Measurements from ENCODE around the gene COL3A1.

The COL3A1 gene

DNA sequence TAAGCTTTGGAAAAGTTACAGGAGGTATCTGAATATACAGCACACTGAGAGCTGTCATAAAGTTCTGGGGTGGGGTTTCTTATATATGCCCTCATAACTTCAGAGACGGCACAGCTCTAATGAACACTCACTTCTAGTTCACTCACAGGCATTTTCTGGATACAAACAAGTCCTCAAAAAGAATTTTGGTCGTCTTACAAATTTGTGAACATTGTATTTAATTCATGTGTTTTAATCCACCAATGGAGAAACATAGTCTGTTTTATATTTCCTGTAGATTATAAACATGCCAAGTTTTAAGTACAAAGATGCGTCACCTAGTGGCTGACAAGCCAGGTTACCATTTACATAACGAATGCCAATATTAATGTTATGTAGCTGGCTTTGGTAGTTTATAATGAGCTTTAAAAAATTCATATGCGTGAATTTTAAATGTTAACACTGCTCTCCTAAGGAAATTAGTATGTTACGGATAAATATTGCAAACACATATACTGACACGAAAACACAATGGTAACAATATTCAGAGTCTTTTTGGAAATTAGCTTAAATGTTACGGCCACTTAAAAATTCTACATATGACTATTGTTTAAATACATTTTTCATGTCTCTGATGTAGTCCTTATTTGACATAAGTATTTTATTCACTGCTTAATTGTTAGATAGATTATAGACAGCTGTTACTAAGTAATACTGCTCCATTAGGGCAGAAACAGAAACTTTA, 2.5 kb downstream of the COL3A1 start:
- DNase-seq, result no peak

DNA sequence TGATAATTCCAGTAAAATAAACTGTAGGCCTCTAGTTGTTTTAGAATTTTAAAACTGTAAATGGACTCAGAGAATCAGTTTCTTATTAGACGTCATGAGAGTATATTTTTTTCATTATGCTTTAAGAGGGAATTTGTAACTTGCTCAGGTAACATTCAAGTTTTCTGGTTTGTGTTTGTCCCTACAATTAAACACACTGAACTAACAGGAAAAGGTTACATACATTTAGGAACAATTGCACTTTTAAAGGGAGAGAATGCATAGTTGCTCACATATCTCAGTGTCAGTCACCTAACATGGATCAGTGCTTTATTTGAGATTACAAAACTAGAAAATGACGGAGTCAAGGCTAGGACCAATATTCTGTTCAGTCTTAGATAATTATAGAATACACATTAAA, 3.1 kb downstream of the COL3A1 start:
- DNase-seq, result no peak

DNA sequence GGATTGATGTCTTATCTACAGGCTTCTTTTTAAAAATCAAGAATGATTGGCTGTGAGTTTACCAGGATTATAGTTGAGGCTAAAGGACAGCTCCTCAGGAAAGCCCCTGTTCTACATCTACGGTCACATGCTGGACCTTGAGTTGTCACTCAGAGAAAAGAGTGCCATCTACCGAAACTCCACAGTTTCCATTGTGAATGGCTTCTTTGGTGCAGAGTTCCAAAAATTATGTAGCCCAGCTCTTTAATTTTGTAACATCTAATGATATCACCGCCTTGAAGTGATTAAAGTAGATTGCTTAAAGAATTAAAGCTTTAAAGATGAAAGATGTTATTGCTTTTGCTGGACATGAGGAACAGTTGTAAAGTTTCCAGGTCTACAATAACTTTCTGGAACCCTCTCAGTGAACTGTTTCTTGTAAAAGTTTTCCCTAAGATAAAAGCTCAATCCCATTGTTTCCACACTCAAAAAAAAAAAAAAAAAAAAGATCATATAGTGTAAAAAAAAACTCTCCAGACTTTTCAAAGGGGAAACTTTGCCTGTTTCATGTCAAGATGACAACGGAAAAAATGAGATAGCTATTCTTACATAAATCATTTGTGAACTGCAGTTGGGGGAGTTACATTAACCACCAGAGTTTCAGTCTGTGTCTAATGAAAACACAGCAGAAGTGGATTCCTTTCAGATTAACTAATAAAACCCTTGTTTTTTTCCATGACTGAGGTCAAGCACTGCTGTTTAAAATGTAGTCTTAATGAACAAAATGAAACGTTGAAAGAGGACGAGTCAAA, 4.3 kb downstream of the COL3A1 start:
- DNase-seq, result no peak

DNA sequence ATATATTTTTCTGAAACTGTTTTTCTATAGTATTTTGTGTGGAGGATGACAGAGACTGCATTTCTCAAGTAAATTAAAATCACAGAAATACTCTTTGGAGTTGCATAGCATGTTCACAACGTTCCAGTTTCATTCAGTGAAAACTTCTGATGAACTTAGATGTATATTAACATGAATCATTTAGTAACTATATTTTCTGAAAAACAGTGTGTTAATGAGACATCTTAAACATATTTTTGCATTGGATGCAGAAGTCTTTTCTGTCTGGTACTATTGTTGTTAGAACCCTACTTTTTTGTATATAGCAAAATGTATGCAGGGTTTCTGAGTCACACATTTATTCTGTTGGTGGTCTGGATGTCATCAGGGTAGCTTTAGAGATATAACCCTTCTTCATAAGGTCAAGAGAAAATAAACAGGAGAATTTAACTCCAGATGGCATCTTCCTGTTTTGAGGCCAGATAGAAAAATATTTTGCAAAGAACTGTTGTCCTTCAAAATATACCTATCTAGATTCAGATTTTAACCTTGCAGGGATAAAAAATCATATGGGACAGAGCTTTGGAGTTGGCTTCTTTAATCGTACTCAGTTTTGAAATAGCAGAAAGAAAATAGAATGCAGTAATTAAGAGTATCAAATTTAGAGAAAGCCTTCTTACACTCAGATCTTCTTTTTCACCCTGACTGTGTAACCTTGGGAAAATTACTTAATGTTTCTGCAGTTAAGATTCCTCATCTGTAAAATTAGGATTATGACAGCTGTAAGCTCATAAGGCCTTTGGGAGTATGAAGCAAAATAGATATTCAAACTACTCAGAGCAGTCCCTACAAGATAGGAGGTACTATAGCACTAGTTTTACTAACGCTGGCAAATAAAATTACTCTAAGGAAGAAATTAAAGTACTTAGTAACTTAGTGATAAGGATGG, 5.3 kb downstream of the COL3A1 start:
- no peak for DNase-seq

DNA sequence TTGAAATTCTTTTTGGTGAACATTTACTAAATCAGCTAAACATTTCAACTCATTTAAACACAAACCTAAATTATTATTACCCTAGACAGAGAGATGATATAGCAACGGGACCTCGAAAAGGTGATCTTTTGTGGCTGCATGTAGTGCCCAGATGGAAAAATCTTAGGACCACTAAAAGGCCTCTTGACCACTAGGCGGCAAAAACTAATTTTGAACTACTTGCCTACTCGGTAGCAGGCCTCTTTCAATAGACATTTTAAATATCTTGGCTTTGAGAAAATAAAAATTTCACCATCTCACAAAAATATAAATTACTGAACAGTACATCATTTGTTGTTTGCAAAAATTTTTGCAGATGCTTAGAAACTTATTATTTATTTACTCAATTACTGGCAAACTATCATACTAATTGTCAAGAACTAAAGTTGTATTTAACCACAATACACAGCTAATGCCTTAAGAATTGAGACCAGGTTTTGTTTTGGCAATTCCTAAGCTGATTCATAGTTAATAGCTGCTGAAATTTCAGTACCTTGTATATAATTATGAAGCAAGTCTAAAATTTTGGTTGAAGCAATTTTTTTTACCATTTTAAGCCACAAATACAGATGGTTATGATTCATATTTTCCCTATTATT, 9.4 kb downstream of the COL3A1 start:
- no peak for DNase-seq

DNA sequence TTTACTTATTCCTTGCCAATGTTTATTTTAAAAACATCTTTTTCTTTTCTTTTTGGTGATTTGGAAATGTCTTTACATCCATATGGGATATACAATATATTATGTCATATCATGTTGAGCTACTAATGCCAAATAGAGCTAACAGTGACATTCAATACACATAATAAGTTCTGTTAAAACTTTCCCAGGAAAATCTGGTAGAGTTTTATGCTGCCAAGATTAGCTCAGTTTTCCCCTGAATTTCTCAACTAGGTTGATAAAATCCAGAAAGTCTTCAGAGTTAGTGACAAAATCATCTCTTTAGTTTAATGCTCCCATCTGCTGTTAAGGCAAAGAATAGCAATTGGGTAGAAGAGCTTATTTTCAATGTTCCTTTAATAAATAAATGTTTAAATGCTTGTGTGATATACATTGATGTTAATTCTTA, 9.9 kb downstream of the COL3A1 start:
- no peak for DNase-seq

DNA sequence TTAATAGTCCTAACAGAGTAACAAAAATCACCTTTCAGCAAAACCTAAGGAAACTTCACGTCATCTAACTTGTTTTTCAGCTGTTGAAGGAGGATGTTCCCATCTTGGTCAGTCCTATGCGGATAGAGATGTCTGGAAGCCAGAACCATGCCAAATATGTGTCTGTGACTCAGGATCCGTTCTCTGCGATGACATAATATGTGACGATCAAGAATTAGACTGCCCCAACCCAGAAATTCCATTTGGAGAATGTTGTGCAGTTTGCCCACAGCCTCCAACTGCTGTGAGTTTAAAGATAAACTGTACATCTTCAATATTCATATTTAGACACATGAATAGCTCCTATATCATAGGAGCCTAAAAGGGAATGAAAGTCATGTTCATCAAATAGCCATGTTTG, 10.5 kb downstream of the COL3A1 start:
- DNase-seq, result no peak

DNA sequence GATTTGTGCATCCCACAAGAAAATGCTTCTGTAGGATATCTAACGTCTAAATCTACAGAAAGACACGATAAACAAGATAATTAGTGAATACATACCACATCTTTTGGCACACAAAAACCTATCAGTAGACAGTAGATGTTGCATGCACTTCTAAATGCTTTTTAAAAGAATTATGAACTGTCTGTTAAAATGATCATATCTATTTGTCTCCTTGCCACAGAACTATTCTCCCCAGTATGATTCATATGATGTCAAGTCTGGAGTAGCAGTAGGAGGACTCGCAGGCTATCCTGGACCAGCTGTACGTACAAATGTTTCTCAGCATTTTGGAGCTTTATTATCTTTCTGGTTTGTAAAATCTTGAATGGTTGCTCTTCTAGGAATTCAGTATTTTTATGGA, 12.7 kb downstream of the COL3A1 start:
- DNase-seq, result no peak

DNA sequence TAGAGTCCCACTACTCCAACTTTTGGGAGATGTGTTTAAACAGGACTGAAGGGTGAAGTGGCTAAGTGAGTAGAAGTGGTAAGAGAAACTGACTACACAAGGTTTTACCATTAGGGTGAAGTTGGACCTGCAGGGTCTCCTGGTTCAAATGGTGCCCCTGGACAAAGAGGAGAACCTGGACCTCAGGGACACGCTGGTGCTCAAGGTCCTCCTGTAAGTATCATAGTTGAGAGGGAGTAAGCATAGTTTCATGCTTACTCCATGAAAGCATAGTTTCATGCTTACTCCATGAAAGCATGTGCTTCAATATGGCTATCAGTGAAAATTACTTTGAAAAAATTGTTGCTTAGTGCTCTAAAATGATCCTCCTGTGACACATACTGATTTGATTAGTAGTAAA, 19.1 kb downstream of the COL3A1 start:
- no peak for DNase-seq

DNA sequence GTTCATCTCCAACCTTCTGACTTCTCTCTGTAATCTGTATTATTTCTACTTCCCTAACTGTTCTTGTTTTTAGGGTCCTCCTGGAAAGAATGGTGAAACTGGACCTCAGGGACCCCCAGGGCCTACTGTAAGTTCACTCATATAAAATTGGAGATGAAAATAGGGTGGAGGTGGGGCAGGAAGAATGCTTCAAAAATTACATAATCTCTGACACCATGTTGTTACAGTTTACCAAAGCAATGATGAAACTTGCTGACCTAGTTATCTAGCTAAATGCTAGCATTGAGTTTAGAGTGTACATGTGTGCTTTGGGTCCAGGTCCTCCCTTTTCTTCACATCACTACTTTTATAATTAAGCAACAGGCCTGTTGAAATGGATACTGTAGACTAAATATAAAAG, 23.1 kb downstream of the COL3A1 start:
- DNase-seq, result no peak

DNA sequence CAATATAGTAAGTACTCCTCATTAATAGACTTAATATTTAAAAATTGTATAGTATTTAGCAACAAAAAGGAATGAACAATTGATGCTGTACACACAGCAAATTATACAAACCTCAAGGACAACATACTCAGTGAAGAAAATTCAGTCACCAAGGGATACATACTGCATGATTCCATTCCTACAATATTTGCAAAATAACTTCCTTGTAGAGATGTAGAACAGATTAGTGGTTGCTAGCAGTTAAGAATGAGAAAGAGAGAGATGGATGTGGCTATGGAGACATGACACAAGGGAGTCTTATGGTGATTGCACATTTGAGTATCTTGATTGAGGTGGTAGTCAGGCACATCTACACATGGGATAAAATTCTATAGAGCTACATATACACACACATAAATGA, 26.0 kb downstream of the COL3A1 start:
- DNase-seq, result no peak

DNA sequence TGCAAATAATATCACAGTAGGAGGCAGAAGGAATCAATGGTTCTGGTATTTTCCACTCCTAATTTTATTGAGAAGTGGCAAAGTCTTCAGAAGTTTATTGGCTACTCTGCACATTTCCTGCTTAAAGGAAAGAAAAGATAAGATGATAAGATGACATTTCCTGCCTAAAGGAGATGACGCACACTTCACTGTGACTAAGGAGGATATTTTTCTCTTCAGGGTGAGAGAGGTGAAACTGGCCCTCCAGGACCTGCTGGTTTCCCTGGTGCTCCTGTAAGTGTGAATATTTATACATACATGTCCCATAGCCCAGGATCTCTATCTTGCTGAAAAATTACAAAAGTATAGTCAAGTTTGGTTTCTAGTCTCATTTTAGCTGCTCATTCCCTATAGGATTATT, 27.9 kb downstream of the COL3A1 start:
- no peak for DNase-seq

DNA sequence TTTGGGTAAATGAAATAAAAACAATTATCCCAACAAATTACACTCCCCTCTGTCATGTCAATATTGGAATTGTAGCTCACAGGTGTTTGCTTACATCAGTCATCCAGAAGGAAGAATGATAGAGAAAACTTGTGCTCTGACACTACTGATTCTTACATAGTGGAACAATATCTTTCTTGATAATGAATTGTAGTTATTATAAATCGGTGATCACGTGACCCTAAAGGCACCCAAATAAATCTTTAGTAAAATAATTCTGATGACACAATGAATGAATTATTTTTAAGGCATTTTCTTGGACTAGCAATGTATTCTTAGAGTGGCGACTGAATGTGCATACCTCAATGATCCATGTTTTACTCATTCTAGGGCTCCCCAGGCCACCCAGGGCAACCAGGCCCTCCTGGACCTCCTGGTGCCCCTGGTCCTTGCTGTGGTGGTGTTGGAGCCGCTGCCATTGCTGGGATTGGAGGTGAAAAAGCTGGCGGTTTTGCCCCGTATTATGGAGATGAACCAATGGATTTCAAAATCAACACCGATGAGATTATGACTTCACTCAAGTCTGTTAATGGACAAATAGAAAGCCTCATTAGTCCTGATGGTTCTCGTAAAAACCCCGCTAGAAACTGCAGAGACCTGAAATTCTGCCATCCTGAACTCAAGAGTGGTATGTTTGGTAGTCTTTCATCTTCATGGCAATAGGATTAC, 34.5 kb downstream of the COL3A1 start:
- no peak for DNase-seq

DNA sequence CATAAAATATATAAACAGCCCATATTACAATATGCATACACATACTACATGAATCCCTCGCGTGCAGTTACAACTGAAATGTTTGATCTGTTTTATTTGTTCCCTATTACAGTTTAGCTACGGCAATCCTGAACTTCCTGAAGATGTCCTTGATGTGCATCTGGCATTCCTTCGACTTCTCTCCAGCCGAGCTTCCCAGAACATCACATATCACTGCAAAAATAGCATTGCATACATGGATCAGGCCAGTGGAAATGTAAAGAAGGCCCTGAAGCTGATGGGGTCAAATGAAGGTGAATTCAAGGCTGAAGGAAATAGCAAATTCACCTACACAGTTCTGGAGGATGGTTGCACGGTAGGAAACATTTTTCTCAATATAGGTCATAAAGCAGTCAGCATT, 36.4 kb downstream of the COL3A1 start:
- DNase-seq, result no peak

DNA sequence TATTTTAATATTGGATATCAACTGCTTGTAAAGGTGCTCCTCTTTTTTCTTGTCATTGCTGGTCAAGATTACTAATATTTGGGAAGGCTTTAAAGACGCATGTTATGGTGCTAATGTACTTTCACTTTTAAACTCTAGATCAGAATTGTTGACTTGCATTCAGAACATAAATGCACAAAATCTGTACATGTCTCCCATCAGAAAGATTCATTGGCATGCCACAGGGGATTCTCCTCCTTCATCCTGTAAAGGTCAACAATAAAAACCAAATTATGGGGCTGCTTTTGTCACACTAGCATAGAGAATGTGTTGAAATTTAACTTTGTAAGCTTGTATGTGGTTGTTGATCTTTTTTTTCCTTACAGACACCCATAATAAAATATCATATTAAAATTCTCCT, 38.2 kb downstream of the COL3A1 start:
- no peak for DNase-seq

DNA sequence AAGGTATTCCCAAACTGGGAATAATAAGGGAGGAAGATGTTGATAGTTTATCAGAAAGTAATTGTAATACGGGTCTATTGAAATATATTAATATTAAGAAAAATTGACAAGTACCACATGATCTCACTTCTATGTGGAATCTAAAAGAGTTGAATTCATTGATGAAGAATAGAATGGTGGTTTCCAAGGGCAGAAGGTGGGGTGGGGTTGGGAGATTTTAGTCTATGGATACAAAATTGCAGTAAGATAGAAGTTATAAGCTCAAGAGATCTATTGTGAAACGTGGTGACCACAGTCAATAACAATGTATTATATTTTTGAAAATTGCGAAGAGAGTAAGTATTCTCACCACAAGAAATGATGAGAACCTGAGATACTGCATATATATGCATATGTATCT, 38.9 kb downstream of the COL3A1 start:
- DNase-seq, result no peak

DNA sequence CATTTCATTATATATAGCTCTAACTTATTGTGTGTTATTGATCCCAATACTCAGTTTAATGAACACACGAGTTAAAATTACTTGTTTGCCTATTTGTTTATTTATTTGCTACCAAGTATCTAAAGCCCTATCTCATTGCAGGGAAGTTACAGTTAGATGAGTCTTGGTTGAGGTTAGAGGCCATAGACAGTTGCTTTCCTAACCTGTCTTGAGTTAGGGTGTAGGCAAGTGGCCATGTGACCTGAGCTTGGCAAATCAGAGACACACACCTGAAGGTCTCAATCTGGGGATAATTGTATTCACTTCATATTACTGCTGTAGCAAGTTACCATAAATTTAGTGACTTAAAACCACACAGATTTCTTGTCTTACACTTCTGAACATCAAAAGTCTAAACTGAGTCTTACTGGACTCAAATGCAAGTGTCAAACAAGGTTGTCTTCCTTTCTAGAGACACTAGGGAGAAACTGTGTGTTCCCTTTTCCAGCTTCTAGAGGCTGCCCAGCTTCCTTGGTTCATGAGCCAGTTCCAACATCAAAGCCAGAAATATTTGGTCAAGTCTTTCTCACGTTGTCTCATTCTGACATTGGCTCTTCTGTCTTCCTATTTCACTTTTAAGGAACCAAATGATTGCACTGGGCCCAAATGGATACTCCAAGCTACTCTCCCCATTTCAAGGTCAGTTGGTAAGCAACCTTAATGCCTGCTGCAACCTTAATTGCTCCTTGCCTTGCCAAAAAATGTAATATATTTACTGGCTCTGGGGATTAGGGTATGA, 39.7 kb downstream of the COL3A1 start:
- DNase-seq, result no peak

DNA sequence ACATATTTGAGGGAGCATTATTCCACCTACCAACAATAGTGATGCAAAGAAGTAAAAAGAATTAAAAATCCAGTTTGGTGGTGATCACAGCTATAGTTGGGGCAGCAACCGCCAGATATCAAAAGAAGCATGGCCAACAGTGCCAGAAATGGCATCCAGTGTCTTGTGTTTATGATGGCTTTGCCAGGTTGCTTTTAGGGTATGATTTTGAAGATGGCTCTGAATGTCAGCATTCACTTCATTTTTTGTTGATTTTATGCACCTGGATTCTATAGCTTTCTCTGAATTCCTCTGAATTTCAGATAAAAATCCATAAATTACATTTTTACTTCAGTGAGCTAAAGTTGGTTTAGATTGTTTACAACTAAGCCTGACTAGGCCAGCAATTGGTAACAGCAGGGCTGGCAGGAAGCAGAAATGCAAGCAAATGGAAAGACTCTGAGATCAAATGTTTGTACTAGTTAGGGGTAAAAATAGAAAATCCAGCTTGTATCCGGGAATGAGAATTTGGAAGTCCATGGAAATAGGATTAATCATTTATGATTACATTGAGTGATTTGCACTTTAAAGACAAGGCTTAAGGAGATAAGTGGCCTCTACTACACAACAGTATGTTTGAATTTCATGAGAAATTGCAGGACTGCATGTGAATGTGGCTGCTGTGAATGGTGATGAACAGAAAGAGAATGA, 40.4 kb downstream of the COL3A1 start:
- no peak for DNase-seq

DNA sequence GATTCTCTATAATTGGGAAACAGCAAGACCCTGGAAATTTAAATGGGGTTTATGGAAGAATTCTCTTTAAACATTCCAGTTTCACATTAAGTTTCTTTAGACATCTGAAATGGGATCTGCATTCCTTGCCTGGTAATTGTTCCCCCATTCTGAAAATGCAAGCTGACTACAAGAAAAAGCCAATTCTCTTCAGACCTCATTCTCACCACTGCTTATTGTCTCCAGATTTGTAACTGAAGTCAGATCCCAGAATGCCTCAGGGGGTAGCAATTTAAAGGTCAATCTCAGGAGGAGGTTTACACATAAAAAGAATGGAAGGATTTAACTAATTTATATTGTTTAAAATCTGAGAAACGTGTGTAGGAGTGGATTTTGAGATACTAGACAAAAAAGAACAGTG, 41.2 kb downstream of the COL3A1 start:
- DNase-seq, result no peak

DNA sequence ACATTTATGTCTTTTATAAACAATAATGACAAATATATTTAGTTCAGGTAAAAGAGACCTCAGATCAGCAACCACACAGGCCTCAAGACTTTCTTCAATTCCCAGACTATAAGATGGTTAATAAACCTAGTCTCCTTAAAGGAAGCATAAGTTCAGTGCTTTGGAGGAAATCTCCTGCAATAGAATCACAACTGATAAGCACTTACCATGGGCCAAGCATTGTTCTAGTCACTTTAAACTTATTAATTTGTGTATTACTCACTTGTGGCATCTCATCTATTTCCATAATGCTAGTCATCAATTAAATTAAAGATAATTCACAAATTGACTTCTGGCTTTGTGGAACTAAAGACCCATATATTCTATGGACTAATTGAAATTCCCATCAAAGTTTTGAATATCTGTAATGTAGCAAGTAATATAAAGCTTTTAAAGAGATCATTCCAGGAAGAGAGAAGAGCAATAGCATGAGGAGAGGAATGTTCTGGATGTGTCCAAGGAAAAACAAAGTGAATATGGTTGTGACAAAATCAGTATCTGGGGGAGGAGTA, 42.2 kb downstream of the COL3A1 start:
- no peak for DNase-seq

DNA sequence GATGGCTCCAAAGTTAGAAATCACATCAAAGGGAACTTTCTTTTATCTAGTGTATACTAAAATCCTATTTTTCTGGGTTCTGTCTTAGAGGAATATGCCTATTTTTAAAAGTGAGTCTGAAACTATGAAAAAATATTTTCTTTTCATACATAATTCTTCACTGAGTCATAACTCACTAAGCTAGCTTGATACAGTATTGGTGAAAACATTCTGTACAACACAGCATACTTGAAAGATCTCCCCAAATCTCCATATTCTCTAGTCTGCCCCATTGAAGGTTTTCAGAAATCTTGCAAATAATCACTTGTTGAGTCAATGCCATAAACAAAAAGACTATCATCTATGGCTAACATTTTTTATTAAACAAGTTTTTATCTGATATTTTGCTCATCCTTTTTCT, 44.5 kb downstream of the COL3A1 start:
- DNase-seq, result no peak

All from cerebellar nuclear complex (tissue), 1 donor.